Activated CD8-positive, alpha-beta memory T cell treated with anti-CD3 and anti-CD28 coated beads for 4 hours (primary cell): ENCODE measurements around the gene CD93.

ENCODE experiments used
- DNase-seq, 2 donors: peaks; one replicate each; pipeline ENCODE4 v3.0.0-alpha.2; 2020; ENCODE audit warnings: low read depth in 2 of 2

Gene CD93

DNA sequence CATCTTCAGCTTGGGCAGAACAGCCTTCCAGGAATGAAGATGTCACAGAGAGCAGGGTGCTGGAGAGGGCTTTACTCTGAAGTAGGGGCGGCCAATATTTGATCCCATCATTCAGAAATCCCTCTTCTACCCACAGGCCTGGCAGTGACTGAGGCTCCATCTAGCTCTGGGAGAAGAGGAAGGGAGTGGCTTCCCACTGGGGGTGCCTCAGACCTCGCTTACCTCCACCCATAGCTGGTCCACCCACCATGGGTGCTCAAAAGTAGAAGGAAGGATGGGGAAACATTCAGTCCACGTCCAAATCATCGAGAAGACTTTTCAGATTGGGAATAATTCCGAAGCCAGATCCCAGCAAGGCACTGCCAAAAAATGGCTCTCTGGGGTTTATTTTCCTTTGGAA, 24.9 kb downstream of the CD93 start:
- DNase-seq = no peak

DNA sequence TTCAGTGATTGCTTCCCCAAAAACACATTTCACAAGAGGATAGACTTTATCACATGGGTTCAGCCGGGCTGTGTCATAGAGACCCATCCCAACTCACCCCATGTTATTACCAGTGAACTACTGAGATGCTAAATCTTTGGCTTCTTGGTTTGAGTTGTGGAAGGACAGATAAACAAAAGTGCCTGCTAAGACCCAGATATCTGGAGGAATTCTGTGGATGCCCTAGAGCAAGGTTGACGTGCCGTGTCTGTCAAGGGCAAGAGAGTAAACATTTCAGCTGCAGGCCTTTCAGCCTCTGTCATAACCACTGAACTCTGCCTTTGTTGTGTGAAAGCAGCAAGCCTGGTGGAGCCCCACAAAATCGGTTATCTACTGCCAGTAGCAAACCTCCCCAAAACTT, 25.5 kb downstream of the CD93 start:
- no peak for DNase-seq

DNA sequence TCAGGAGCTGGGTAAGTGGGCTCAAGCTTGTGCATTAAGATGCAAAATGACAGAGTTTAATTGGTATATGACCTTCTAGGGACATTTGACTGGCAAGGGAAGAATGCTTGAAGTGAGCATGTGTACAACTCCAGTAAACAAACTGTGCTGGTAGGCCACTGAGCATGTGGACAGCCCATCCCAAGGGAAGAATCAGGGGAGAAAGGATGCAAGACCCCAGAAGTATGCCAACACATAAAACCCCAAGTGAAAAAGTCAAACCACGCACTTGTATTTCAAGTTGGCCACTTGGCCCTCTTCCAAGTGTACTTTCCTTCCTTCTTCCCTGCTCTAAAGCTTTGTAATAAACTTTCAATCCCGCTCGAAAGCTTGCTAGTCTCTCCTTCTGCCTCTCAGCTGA, 26.3 kb downstream of the CD93 start:
- no peak for DNase-seq

DNA sequence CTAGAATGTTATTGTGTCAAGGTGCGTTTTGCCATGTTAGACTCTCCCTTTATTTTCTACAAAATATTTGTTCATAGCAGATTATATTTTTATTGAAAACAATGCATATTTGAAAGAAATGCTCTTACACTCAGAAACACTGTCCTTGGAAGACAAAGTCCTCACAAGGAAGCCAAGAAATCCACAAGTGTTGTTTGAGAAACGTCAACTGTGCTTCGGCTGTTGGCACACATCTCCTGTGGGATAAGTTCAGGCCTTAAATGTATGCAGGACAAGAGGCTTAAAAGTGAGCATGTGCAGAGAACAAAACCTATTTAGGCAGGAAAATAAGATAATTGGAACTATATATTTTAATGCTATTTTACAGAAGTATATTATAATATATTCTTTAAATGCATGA, 27.1 kb downstream of the CD93 start:
- DNase-seq = no peak

DNA sequence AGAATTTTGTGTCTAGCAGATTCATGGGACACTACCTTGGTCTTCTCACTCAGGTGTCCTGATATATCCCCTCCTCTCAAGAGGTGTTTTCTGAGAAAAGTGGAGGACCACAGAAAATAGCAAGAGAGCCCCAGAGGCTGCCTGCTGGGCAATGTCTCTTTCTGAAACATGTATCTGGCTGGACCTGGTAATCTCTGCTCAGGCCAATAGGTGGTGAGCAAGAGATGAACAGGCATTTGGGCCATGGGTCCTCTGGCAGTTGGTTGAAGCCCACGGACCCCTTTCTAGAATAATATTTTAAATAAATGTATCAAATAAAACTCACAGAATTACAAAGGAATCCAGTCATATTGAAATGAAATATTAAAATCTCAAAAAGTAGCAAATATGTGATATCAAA, 27.9 kb downstream of the CD93 start:
- no peak for DNase-seq

DNA sequence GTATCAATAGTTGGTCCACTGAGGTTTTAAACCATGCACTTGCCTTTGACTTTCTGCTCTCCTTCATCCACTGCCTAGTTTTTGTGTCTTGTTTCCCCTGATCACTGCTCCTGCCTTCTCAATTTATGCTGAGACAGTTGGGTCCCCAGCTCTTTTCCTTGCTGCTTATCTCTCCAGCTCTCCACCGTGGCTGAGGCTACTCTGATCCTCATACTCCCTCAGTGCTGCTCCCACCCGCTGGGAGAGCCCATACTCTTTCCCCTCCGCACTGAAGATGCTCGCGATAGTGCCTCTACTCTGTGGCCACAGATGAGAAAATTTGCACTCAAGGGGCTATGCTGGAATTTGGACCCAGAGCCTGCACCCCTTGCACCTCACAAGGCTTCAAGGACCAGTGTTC, 33.2 kb downstream of the CD93 start:
- no peak for DNase-seq

DNA sequence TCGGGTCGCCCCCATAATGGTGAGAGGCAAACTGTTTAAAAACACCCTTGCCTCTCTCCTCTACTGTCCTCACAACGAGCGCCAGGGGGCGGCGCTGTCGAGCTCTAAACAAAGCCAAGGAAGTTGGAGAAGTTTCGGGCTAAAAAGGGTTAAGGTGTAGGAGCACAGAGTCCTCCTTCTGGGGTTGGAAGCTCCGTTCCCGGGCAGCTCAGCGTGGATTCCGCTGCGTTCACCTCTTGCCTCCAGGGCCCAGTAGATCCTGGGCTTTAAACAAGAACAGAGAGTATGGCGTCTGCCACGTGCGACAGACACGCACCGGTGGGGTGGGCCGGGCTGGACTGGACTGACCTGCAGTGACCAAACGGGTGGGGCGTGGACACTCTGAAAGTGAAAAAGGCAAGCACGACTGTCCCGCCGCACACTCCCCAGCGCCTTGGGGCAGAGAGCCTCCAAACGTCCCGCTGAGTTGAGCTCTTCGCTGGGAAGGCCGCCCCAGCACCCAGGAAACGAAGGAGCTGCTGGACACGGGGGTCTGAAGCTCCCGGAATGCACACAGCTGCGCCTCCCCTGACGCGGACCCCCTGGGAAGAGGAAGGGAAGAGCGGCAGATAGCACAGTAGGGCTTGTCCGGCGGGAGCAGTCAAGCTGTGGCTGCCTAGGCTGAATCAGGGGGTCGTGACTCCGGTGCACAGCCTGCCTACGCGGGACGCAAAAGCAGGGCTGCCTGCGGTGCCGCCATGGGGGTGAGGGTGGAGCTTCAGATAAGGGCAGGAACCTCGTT, 35.1 kb downstream of the CD93 start:
- DNase-seq = no peak

DNA sequence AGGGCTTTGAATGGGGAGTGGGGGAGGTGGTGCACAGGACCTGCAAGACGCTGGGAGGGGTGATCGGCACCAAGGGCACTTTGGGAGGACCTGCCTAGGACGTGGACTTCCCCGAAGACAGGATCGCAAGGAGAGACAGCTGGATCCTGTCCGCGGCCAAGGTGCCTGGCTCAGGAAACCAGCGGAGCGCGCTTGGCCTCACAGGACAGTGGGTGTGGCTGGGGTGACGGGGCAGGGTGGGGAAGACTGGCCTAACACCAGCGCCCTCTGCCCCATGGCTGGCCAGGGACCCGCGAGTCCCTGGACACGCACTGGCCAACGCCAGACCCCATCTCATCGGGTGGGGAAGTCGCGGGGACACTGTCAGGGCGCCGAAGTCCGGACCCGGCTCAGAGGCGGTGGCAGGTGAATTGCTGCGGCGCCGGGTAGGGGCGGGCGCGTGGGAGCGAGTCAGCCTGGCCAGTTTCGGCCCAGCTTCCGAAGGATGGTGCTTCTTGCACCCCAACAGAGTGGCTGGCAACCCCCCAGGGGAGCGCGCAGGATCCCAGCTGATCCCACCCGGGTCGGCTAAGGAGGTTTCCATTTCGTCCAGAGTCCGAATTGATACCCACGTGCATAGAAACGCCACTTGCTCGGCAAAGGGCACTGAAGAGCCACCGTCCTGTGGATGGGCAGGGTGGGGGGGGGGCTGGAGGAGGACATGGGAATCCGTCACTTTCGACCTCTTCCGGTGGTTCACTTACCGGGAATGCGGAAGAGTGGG, 35.9 kb downstream of the CD93 start:
- no peak for DNase-seq

DNA sequence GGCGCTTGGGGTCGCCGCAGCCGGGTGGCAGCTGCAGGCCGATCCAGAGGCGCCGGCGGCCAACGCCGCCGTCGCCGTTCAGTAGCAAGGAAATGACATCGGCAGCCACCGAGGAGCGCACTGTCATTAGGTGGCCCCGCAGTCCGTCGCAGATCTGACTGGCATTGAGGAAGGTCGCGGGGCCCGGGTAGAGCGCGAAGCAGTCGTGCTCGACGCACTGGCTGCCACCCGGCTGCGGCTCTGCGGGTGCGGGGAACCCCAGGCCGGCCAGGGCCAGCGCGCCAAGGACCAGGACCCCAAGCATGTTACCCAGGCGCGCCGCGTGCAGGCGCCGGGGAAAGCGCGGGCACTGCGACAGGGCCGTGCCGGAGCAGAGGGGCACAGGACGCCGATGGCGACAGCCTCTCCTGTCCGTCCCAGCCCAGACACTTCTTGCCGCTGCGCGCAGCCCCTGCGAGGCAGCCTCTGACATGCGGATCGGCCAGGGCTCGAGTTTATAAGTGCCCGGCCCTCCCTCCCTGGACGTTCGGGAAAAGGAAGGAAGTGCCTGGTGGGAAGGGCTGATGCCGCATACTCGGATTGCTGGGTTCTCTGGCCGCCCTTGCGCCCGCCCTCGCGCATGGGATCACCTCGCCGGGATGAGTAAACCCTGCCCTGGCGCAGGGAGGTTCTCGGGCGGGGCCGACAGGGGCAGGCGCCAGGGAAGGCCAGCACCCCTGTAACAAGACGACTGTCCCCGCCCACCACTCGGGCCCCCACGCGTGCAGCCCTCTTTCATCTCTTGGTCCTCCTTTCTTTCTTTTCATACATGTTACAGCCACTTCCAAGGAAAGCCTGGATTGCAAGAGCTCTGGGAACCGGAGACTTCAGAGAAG, 36.7 kb downstream of the CD93 start, which contains the start of gene THBD:
Gene THBD, minus strand, starts transcription at position 472 of the 875 bp plus-strand sequence. Its CDS starts 168 bp downstream, at position 304.
- no peak for DNase-seq

DNA sequence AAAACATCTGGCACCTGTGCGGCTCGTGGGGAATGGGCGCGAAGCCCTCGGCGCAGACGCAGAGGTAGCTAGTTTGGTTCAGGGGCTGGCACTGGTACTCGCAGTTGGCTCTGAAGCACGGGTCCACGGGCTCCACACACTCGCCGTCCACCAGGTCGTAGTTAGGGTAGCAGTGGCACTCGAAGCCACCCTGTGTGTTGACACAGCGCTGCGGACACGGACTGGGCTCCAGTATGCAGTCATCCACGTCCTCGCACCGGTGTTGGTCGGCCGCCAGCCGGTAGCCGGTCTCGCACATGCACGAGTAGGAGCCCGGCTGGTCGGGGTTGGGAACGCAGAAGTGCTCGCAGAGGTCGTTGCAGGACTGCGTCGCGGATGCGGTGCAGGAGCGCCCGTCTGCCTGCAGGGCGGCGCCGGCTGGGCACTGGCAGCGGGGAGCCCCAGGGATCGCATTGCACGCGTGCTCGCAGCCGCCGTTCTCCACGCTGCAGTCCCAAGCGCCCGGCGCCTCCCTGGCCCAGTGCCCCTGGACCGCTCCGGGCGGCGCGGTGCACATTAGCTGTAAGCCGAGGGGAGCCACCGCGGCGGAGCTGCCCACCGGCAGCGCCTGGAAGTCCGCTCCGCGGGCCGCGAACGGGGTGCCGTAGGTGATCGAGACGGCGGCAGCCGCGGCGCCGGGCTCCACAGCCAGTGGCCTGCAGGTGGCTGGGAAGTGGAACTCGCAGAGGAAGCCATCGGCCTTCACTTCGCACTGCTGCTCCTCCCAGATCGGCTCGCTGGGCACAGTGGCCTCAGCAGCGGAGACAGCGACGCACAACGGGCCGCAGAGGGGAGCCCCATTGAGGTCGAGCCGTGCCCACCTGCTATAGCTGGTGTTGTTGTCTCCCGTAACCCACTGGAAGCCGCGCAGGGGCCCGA, 37.6 kb downstream of the CD93 start:
- DNase-seq = no peak

DNA sequence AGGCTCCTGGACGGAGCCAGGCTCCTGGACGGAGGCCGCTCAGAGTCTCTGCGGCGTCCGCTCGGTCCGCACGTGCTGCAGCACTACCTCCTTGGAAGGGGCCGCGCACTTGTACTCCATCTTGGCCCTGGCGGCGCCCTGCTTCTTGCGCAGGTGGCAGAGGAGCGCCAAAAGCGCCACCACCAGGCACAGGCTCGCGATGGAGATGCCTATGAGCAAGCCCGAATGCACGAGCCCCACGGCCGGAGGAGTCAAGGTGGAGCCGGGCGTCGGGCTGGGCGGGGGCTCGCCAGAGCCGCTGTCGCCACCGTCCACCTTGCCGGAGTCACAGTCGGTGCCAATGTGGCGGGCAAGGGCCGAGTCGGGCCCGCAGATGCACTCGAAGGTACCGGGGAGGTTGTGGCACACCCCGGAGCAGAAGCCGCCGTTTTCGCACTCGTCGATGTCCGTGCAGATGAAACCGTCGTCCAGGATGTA, 38.3 kb downstream of the CD93 start:
- no peak for DNase-seq

DNA sequence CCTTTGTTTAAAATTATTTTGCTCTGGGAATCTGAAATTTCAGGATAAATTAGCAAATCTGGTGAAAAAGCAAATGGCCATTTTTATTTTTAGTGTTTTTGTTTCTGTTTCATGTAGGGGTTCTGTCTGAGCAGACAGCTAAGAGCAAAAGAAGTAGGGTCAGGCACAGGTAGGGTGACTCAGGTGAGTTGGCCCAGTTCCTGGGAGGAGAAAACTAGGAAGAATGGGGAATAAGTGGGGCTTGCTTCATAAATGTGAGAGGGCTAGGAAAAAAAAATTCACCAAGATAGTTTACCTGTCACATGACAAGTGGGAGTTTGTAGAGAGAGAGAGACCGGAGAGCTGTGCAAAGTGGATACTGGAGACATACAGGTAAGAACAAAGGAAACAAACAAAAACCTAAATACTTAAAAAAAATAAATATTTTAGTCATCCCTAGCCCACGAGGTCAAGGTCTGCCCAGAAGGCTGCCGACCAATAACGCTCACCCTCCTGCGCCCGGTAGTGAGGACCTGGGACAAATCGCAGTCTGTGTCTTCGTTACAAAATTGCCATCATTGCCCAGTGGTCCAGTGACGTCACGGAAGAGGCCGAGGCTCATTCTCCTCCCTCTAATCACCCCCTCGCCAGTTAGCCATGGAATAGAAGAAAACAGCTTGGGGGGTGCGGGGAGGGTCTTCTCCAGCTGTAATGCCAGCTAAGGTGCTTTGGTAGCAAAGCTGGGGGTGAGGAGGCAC, 39.0 kb downstream of the CD93 start:
- DNase-seq = no peak

DNA sequence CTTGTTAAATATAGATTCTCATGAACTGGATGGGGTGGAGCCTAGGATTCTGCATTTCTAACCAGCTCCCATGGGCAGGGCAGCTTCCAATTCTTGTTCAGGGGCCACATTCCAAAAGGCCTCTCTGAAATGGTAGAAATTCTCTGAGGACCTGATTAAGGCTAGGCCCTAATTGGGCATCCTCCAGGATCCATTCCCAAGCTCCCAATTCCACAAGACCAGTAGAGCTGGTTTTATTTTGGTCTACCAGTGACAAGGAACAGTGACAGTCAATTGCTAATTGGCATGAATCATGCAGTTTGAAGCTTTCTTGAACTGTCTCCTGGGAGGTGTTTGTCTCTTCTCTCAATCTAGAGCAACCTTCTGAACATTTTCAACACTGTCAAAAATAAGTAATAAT, 39.7 kb downstream of the CD93 start:
- DNase-seq = no peak

DNA sequence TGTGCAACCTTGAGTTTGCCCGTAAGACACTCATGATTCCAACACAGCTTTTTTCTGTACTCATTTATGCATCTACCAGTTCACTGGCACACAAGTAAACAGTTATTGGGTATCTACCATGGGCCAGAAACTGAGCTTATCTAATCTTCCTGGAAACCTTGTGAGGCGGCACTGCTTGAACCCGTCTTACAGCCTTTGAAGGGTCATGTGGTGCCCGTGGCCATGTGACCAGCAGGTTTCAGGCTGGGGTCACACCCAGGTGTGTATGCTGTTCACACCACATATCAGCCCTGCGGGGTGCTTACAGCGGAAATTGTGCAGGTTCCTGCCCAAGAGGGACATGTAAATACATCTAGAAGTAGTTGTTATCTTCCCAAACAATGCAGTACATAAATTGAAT, 42.7 kb downstream of the CD93 start:
- no peak for DNase-seq

DNA sequence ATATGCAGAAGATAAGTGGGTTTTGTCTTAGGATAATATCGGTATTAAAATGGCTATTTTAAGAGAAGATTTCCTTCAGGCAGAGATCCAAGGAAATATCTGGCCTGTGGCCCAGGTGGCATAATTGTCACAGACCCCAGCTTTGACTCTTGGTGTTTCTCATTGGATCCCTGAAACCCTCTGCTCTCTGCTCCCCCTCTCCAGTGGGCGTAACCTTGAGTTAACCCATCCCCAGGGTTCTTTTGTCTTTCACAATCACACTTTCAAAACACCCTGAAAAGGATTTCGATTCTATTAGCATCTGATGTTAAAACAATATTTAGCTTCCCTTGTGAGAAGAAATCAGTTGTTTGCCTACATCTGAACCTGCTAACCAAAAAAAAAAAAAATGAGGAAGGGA, 43.9 kb downstream of the CD93 start:
- no peak for DNase-seq

DNA sequence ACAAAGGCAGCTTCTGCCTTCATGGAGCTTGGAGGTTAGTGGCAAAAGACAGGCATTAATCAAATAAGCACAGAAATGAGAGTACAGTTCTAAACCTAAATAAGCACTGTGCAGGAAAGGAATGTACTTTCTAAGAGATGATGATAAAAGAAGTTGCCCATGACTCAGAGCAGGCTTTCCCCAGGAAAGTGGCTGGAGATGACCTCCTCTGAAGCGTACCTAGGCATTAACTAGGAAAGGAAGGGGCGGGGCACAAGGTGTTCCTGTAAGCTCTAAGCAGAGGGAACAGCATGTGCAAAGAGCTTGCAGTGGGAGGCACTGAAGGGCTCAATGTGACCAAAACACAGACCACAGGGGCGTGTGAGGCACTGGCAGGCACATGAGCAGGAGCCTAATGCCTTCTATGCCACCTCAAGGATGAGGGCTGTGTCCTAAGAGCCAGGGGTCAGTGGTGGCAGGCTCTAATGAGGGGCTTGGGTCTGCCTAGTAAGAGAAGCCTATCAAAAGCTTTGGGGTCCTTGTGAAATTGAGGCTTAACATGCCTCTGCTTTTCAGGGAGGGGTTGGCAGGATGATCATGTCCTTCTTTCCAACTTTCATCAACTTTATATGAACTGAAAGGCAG, 46.1 kb downstream of the CD93 start:
- DNase-seq = no peak

DNA sequence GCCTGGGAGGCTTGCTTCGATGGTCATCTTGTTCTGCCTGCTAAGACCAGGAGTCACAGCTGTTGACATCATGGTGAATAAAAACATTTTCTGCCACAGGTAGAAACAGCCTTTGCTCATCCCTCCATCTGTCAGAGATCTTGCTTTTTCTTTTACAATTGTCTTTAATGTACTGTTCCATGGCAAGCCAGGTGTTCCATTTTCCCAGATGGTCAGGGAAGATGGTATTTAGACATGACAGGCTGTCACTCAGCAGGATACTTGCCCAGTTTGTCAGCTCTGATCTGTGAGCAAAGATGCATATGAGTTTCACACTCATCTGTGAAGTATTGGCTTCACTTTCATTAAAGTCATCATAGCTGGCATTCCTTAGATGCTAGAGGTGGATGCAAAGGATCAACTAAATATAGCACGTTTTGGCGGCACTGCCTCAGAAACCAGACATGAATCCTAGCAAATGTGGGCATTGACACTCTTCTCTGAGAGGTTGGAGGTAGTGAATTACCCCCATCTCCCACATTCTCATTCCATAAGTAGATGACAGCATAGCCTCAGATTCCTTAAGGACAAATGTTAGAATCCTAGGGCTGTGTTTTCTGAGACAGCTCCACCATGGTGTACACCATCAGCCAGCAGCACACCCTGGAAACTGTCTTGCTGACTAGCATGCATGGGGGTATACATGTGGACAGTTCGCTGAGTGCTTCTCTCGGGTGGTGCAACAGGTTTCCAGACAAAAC, 46.8 kb downstream of the CD93 start:
- no peak for DNase-seq

DNA sequence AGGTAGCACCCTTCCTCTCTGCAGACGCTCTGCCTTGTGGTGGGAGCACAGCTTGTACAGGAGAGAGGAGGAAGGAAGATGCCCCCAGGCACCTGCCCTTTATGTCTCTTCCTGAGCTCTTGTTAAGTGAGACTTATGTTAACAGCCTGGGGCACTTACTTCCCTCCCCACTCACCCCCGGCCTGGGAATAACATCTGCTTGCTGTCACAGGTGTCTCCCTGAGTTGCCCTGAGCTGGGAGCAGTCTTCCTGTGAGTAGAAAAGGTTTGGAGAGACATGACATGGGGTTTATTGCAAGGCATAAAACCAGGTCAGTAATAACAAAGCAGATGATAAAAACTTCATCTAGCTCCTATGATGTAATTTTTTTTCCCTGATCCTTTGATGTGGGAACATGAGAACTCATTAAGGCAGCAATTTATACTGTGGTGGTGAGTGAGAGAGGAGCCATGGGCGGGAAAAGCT, 49.1 kb downstream of the CD93 start:
- DNase-seq = no peak

DNA sequence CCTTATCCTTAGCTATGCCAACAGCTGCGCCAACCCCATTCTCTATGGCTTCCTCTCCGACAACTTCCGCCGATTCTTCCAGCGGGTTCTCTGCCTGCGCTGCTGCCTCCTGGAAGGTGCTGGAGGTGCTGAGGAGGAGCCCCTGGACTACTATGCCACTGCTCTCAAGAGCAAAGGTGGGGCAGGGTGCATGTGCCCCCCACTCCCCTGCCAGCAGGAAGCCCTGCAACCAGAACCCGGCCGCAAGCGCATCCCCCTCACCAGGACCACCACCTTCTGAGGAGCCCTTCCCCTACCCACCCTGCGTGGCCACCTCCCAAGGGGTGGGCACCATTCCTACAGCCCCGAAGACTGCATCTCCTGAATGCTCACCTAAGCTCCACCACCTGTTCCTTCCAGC, 49.8 kb downstream of the CD93 start:
- no peak for DNase-seq
